ENCODE data around the gene LETMD1. TPM values are rescaled to one million over a fixed set of nuclear protein-coding genes. Genes with fewer than 3 reads are reported as not detected.
A peak's percentile ranks its signal among the peaks of the same experiment; 100 is the strongest.

Gene LETMD1
- polyA plus RNA-seq, 1 donor from 2014 or later: 25.7 TPM

DNA sequence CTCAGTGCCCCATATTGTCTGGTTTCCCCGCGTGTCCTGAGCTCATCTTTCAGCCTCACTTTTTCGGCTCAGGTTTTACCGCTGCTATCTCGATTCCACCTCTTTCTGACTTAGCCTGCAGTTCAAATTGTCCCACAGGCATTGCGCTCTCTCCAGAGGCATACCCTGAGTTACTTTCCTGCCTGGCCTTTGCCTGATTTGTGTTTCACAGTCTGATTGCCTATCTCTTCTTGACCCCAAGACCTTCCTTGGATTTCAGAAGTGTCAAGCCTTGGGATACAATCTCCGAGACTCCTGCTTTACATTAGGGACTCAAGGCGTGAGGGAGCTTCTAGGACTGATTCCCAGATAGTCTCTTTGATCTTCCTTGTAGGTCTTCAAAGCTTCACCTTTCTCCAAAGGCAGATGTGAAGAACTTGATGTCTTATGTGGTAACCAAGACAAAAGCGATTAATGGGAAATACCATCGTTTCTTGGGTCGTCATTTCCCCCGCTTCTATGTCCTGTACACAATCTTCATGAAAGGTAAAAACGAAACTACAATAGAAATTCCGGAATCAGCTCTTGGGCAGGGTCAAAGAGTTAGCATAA is 629 bp downstream of the LETMD1 start:
- Mint-ChIP-seq H3K4me3 (peak overlapping the region; percentile 88 to 99 (median 96)), H3K36me3 (peaks cover 1% of the 10 kb centered on the region), H3K27ac (peak overlapping the region; percentile 86 to 97 (median 97)), H3K27me3 (no peaks in the 10 kb centered on the region), H3K4me1 (peaks cover 21 to 29% (median 24%) of the 10 kb centered on the region in 3 donors), H3K9me3 (no peaks in the 10 kb centered on the region)

DNA sequence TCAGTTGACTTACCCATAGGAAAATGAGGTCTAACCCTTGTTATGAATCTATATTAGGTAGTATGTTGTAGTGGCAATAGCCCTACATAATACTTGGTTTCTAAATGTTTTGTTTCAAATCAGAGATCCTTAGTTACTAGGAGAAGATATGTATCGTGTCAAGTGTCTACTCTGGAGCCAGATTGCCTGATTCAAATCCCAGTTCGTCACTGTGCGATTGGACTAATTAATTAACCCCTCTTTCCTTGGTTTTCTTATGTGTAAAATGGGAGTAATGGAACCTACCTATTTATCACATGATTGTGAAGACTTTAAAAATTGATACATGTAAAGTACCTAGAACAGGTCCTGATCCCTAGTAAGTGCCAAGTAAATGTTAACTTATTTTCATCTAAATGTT is 1.4 kb downstream of the LETMD1 start:
- Mint-ChIP-seq H3K4me3 (peak overlapping the region; percentile 88 to 99 (median 96)), H3K4me1 (peaks cover 21 to 29% (median 24%) of the 10 kb centered on the region in 3 donors), H3K9me3 (no peaks in the 10 kb centered on the region), H3K36me3 (peaks cover 1% of the 10 kb centered on the region), H3K27me3 (no peaks in the 10 kb centered on the region), H3K27ac (peak overlapping the region; percentile 86 to 97 (median 97))

DNA sequence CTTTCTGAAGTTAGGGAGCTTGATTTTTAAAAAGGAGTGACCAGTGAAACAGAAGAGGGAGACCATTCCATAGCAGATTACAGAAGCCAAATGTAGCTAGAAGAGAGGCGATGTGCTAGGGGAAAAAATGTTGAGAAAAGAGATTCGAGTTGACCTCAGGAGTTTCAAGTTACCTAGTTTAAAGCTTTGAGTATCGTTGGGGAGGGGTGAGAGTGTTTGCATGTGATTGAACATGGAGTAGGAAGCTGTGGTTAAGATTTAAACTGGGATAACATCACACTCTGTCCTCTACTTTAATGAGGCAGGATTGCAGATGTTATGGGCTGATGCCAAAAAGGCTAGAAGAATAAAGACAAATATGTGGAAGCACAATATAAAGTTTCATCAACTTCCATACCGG is 3.7 kb downstream of the LETMD1 start:
- H3K4me3 Mint-ChIP-seq: no peak overlapping the region
- H3K27ac Mint-ChIP-seq: no peak overlapping the region
- H3K9me3 Mint-ChIP-seq: no peaks in the 10 kb centered on the region
- no peaks in the 10 kb centered on the region for H3K27me3 Mint-ChIP-seq
- peaks cover 17 to 27% (median 21%) of the 10 kb centered on the region in 3 donors for H3K4me1 Mint-ChIP-seq
- H3K36me3 Mint-ChIP-seq: peaks cover 1% of the 10 kb centered on the region

DNA sequence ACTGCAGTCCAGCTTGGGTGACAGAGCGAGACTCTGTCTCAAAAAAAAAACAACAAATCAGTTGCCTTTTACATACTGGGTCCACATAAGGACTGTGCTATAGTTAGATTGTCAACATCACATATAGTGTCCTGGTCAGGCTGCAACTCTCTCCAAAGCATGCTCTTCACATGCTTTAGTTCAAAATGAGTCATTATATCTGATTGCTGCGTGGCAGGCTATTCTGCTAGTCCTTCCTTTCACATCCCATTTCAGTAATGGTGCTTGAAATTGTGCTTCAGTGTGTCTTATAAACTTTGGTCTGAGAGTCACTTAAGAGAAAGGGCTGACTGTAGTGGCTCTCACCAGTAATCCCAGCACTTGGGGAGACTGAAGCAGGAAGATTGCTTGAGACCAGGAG is 6.9 kb downstream of the LETMD1 start:
- no peaks in the 10 kb centered on the region for H3K27me3 Mint-ChIP-seq
- H3K27ac Mint-ChIP-seq: no peak overlapping the region
- no peaks in the 10 kb centered on the region for H3K9me3 Mint-ChIP-seq
- peaks cover 1% of the 10 kb centered on the region for H3K36me3 Mint-ChIP-seq
- peaks cover 0 to 3% (median 0%) of the 10 kb centered on the region in 3 donors for H3K4me1 Mint-ChIP-seq
- no peak overlapping the region for H3K4me3 Mint-ChIP-seq

DNA sequence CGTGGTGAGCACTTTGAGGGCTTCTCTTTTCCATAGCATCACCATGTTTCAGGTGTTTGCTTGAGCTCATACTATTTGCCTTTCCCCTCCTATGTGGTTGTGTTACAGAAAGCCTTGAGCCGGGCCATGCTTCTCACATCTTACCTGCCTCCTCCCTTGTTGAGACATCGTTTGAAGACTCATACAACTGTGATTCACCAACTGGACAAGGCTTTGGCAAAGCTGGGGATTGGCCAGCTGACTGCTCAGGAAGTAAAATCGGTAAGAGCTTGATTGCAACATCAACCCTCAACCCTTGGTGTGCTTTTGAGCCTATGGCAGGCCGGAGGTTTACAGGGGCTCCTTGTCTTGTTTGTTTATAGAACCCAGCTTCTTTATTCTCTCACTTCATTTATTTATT is 8.1 kb downstream of the LETMD1 start:
- Mint-ChIP-seq H3K27me3 (no peaks in the 10 kb centered on the region), H3K36me3 (peaks cover 1% of the 10 kb centered on the region), H3K9me3 (no peaks in the 10 kb centered on the region), H3K27ac (peak overlapping the region in 1 of 3 donors; percentile 50), H3K4me3 (no peak overlapping the region), H3K4me1 (peaks cover 0 to 3% (median 0%) of the 10 kb centered on the region in 3 donors)

DNA sequence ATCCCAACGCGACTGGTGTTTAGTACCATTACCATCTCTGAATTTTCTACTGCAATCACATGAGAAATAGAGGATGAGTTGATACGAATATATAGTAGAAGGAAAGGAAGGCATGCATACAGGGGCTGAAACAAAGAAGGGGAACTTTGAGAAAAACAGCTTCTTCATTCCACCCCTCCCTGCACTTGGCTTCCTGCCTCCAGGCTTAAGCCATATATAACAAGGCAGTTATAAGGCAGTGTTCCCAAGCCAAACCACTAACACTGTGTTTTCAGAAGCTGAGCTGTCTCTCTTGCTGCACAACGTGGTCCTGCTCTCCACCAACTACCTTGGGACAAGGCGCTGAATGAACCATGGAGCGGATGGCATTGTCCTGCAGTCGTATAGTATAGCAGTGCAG is 11.0 kb downstream of the LETMD1 start:
- Mint-ChIP-seq H3K27ac (no peak overlapping the region), H3K4me1 (no peaks in the 10 kb centered on the region), H3K27me3 (no peaks in the 10 kb centered on the region), H3K36me3 (no peaks in the 10 kb centered on the region), H3K4me3 (no peak overlapping the region), H3K9me3 (no peaks in the 10 kb centered on the region)

DNA sequence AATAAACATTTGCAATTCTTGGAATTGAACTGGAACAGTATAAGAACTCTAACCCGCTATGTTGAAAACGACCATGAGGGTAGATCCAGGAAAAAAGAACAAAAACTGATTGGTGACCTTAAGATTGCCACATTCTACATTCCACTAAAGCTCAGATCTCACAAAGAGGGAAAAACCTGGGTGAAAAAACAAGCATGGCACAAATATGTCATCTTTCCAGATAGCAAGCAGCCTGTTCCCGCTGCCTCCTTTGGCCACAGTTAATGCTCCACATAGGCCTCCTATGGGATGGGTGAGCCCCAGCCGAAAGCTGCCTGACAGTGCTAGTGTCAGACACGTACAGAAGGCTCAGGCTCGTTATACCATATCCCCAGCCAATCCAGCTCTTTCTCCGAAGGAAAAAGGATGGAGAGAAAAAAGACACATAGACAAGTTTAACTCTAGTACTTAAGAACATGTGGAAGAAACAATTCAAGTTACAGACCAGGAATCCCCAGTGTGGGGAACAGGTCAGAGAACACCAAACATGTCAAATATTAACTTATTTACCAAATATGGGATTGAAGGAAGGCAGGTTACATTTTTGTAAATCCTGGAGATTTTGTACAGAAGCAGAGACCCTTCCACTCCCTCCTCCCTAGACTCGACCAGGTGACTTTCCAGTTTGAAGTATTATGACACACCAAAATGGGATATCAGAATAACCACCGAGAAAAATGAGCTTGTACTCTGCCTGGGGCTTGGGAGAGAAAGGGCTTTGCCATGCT is 14.7 kb downstream of the LETMD1 start:
- H3K4me3 Mint-ChIP-seq: no peak overlapping the region
- H3K9me3 Mint-ChIP-seq: no peaks in the 10 kb centered on the region
- H3K4me1 Mint-ChIP-seq: no peaks in the 10 kb centered on the region
- no peak overlapping the region for H3K27ac Mint-ChIP-seq
- H3K27me3 Mint-ChIP-seq: no peaks in the 10 kb centered on the region
- H3K36me3 Mint-ChIP-seq: no peaks in the 10 kb centered on the region

DNA sequence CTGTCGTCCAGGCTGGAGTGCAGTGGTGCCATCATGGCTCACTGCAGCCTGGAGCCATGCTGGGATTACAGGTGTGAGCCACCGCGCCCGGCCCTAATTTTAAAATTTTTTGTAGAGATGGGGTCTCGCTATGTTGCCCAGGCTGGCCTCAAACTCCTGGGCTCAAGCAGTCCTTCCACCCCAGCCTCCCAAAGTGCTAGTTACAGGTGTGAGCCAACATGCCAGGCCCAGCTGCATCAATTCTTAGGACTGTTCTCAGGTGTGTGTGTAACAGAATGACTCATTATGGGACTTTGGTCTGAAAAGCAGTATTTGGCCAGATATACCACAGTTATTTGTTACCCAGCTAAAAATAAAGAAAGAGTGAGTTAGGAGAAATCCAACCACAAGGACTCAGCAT is 17.4 kb downstream of the LETMD1 start:
- Mint-ChIP-seq H3K27me3 (no peaks in the 10 kb centered on the region), H3K36me3 (no peaks in the 10 kb centered on the region), H3K27ac (no peak overlapping the region), H3K4me3 (no peak overlapping the region), H3K4me1 (no peaks in the 10 kb centered on the region), H3K9me3 (no peaks in the 10 kb centered on the region)

DNA sequence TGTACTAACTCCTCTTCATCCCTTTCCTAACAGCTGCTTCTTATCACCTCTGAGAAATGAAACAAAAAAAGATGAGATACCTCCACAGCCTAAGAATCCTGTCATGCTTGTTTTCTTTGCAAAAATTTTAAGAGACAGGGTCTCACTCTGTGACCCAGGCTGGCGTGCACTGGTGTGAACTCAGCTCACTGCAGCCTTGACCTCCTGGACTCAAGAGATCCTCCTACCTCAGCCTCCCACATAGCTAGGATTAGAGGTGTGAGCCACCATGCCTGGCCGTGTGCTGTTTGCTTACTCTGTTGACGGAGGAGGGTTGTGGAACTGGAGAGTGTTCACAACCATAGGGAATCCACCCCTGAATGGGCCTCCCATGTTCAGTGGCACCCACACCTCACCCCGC is 19.1 kb downstream of the LETMD1 start:
- Mint-ChIP-seq H3K27me3 (no peaks in the 10 kb centered on the region), H3K4me1 (peaks cover 0 to 3% (median 0%) of the 10 kb centered on the region in 3 donors), H3K36me3 (peaks cover 2% of the 10 kb centered on the region), H3K27ac (no peak overlapping the region), H3K9me3 (no peaks in the 10 kb centered on the region), H3K4me3 (no peak overlapping the region)

DNA sequence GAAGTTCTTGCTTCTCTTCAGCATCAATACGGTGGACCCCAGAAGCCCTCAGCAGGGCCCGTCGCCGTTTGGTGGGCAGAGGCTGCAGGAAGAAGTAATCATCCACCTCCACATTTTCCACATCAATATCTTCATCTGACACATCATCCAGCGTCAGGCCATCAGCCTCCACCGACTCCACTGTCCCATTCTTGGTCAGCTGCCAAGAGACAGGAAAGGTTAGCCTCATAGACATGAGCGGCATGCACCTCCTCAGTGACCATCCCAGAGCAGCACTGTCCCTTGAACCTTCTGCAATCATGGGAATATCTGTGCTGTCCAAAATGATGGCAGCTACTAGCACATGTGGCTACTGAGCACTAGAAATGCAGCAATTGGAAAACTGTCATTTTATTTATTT is 19.6 kb downstream of the LETMD1 start:
- H3K9me3 Mint-ChIP-seq: no peaks in the 10 kb centered on the region
- no peaks in the 10 kb centered on the region for H3K27me3 Mint-ChIP-seq
- H3K4me3 Mint-ChIP-seq: no peak overlapping the region
- peak overlapping the region in 1 of 3 donors; percentile 16 for H3K27ac Mint-ChIP-seq
- peaks cover 2% of the 10 kb centered on the region for H3K36me3 Mint-ChIP-seq
- H3K4me1 Mint-ChIP-seq: peaks cover 0 to 3% (median 0%) of the 10 kb centered on the region in 3 donors

DNA sequence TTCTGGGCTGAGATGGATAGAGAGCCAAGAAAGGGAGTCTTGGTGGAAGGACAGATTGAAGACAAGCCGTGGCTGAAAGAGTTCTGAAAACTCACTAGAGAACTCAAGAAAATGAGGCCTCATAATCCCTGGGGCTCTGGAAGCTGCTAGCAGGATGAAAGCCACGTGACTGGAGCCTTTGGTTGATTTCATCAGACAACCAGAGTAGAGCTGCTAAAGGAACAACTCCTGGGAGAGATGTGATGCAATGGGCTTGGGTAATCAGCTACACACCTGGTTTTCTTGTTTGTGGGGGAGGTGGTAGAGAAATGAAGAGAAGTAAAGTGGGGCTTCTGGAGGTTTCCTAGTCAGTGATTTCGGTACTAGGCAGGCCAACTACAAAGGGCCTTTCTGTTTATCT is 21.9 kb downstream of the LETMD1 start:
- H3K9me3 Mint-ChIP-seq: no peaks in the 10 kb centered on the region
- H3K27ac Mint-ChIP-seq: no peak overlapping the region
- H3K36me3 Mint-ChIP-seq: peaks cover 4% of the 10 kb centered on the region
- H3K4me1 Mint-ChIP-seq: peaks cover 0 to 3% (median 0%) of the 10 kb centered on the region in 3 donors
- no peak overlapping the region for H3K4me3 Mint-ChIP-seq
- H3K27me3 Mint-ChIP-seq: no peaks in the 10 kb centered on the region

DNA sequence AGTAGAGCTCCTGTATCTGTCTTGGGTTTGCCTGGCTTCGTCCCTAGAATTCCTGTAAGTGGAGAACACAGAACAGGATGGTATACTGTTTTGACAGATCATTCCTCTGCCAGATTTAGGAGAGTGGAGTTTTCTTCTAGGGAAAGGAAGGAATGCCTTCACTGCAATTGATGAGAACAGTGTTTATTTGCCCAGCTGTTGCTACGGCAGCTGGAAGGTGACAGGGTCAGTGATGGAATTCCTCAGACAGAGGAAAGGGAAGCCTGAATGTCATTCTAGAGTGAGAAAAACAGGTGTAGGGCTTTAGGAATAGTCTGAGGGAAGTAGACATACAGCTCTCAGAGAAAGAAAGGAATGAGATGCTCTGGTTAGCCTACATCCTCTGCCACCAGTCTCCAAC is 23.5 kb downstream of the LETMD1 start:
- Mint-ChIP-seq H3K36me3 (peaks cover 4% of the 10 kb centered on the region), H3K27ac (no peak overlapping the region), H3K9me3 (no peaks in the 10 kb centered on the region), H3K27me3 (no peaks in the 10 kb centered on the region), H3K4me1 (peaks cover 0 to 3% (median 0%) of the 10 kb centered on the region in 3 donors), H3K4me3 (no peak overlapping the region)

DNA sequence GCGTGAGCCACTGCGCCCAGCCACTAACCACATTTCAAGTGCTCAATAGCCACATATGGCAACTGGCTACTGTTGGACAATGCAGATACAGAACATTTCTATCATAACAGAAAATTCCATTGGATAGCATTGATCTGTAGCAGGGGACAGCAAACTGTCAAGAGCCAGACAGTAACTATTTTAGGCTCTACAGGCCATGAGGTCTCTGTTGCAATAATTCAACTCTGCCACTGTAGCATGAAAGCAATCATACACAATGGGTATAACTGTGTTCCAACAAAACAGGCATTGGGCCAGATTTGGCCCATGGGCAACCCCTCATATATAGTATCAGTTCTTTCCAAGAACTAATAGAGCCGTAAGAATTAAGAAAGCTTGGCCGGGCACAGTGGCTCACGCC is 27.3 kb downstream of the LETMD1 start:
- H3K36me3 Mint-ChIP-seq: peaks cover 6% of the 10 kb centered on the region
- no peak overlapping the region for H3K27ac Mint-ChIP-seq

DNA sequence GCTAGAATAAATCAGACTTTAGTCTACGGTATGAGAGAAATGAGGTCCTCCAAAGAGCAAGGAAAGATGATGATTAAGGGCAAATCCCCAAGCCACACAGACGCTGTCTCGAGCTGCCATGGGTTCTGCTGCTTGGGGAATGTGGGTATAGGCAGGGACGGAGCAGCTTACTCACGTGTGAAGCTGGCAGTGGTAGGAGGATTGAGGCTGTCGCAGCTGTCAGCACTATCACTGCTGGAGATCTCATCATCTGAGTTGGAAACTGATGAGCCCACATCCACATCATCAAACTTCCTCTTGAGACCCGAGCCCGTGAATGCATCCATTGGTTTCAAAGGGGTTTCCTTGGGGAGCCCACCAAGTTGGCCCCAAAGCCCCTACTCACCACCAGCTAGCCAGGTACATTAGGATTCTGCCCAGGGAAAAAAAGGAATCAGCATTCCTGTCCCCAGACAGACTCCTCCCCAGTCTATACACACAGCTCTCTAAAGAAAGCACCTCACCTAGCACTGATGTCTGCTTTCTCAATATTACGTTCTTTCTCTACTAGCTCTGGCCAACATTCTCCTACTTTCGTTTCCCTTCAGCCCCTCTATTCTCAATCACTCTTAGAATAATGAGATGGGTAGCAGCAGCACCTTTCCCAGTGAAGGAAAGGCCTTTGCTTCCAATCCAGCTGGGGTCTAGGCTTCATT is 28.3 kb downstream of the LETMD1 start:
- H3K27ac Mint-ChIP-seq: no peak overlapping the region
- no peak overlapping the region for H3K4me3 Mint-ChIP-seq
- no peaks in the 10 kb centered on the region for H3K9me3 Mint-ChIP-seq
- no peaks in the 10 kb centered on the region for H3K27me3 Mint-ChIP-seq
- peaks cover 8% of the 10 kb centered on the region for H3K36me3 Mint-ChIP-seq
- H3K4me1 Mint-ChIP-seq: peaks cover 6 to 9% (median 8%) of the 10 kb centered on the region in 3 donors

More for the DNA sequence above, 27.3 kb downstream of the LETMD1 start:
- Mint-ChIP-seq H3K4me3 (no peak overlapping the region), H3K27me3 (no peaks in the 10 kb centered on the region), H3K4me1 (peaks cover 2 to 6% (median 5%) of the 10 kb centered on the region in 3 donors), H3K9me3 (no peaks in the 10 kb centered on the region)

DNA sequence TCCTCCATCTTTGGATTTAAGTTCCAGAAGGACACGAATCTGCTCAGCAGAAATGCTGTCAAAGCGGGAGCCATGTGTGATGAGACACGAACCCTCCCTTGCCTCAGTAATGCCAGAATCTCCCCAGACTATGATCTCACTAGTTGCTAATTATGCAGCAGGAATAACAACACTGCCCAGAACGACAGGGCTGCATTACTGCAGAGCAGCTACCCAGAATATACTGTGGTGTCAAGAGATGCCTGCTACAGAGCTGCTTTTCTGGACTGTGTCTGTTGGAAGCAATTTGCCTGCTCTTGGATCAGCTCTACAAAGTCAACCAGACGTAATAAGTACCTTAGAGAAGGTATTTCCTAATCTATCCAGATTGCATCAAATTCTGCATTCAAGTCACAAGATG is 29.8 kb downstream of the LETMD1 start:
- Mint-ChIP-seq H3K36me3 (peaks cover 6% of the 10 kb centered on the region), H3K27me3 (no peaks in the 10 kb centered on the region), H3K9me3 (no peaks in the 10 kb centered on the region), H3K4me1 (peaks cover 12 to 20% (median 15%) of the 10 kb centered on the region in 3 donors), H3K4me3 (peak overlapping the region in 1 of 4 donors; percentile 28), H3K27ac (no peak overlapping the region)

Data from IgD-negative memory B cell (primary cell).